GM23338 (cell line): Measurements from ENCODE around the gene GAL3ST1. TPM values are rescaled to one million over a fixed set of nuclear protein-coding genes. Genes with fewer than 3 reads are reported as not detected.

Source experiments
- ATAC-seq: fragments of 200-7000 bp; cut with Tn5 transposase; 3 replicates; pipeline ENCODE4 v1.9.1; 2020
- DNase-seq: peaks from one replicate; pipeline ENCODE4 v3.0.0-alpha.2; 2015; ENCODE audit warnings: low spot score
- H2AFZ ChIP-seq: fragments of 200-600 bp; sonication (generic); 2 replicates; pipeline ENCODE4 v1.8.0; 2016; ENCODE audit warnings: antibody characterized with exemption, mild to moderate bottlenecking, moderate library complexity
- H3F3A ChIP-seq: fragments of 200-600 bp; sonication (generic); replicated peaks from 2 replicates; pipeline ENCODE4 v1.8.0; 2017; ENCODE audit warnings: antibody characterized with exemption, mixed run types, low read depth
- H3K27ac ChIP-seq: fragments of 200-600 bp; sonication (generic); 2 replicates; pipeline ENCODE4 v1.6.1; 2016; ENCODE audit warnings: low read depth
- H3K27me3 ChIP-seq: fragments of 200-600 bp; sonication (generic); 2 replicates; pipeline ENCODE4 v1.8.0; 2016; ENCODE audit warnings: mild to moderate bottlenecking, mixed run types, moderate library complexity; ENCODE audit not compliant: insufficient read depth
- H3K36me3 ChIP-seq: fragments of 200-600 bp; sonication (generic); 2 replicates; pipeline ENCODE4 v1.8.0; 2016; ENCODE audit warnings: mild to moderate bottlenecking; ENCODE audit not compliant: insufficient read depth
- H3K4me1 ChIP-seq: fragments of 200-600 bp; sonication (generic); 2 replicates; pipeline ENCODE4 v1.8.0; 2016; ENCODE audit warnings: mild to moderate bottlenecking, moderate library complexity; ENCODE audit not compliant: insufficient read depth
- H3K4me2 ChIP-seq: fragments of 200-600 bp; sonication (generic); 2 replicates; pipeline ENCODE4 v1.7.1; 2017; ENCODE audit warnings: mixed run types
- H3K4me3 ChIP-seq: fragments of 200-600 bp; sonication (generic); 2 replicates; pipeline ENCODE4 v1.6.1; 2016; ENCODE audit warnings: mixed run types
- H3K79me2 ChIP-seq: fragments of 200-600 bp; sonication (generic); replicated peaks from 2 replicates; pipeline ENCODE4 v1.8.0; 2017; ENCODE audit warnings: mild to moderate bottlenecking; ENCODE audit not compliant: insufficient read depth
- H3K9me2 ChIP-seq: fragments of 200-600 bp; sonication (generic); 2 replicates; pipeline ENCODE4 v1.8.0; 2017; ENCODE audit not compliant: insufficient read depth
- H4K20me1 ChIP-seq: fragments of 200-600 bp; sonication (generic); replicated peaks from 2 replicates; pipeline ENCODE4 v1.8.0; 2017; ENCODE audit warnings: mild to moderate bottlenecking; ENCODE audit not compliant: insufficient read depth
- H3K27ac Mint-ChIP-seq: 2 replicates; pipeline ENCODE4 v1.8.0; 2020; ENCODE audit warnings: inconsistent platforms, mild to moderate bottlenecking, moderate library complexity, mixed read lengths
- H3K27me3 Mint-ChIP-seq: 3 replicates; pipeline ENCODE4 v1.8.0; 2022; ENCODE audit warnings: low read depth, mild to moderate bottlenecking, moderate library complexity, mixed read lengths, inconsistent platforms; ENCODE audit not compliant: insufficient read depth, poor library complexity
- H3K36me3 Mint-ChIP-seq: 3 replicates; pipeline ENCODE4 v1.8.0; 2021; ENCODE audit warnings: low read depth, mild to moderate bottlenecking, inconsistent platforms, moderate library complexity, mixed read lengths
- H3K4me1 Mint-ChIP-seq: 3 replicates; pipeline ENCODE4 v1.8.0; 2020; ENCODE audit warnings: mild to moderate bottlenecking, inconsistent platforms, mixed read lengths
- H3K4me3 Mint-ChIP-seq: 3 replicates; pipeline ENCODE4 v1.8.0; 2021; ENCODE audit warnings: moderate library complexity, mild to moderate bottlenecking, inconsistent platforms, mixed read lengths
- H3K9me3 Mint-ChIP-seq: 3 replicates; pipeline ENCODE4 v1.8.0; 2020; ENCODE audit warnings: moderate library complexity, mild to moderate bottlenecking, inconsistent platforms, mixed read lengths
- CREB1 ChIP-seq: fragments of 250-450 bp; sonication (Bioruptor Pico); IDR thresholded peaks from 2 replicates; pipeline ENCODE4 v1.5.0; 2020; ENCODE audit warnings: low read depth, mild to moderate bottlenecking, moderate library complexity
- EZH2 ChIP-seq: fragments of 200-600 bp; sonication (generic); IDR thresholded peaks from one replicate; pipeline ENCODE4 v1.8.0; 2017; ENCODE audit warnings: antibody characterized with exemption, mild to moderate bottlenecking, low read depth; ENCODE audit not compliant: unreplicated experiment
- EZH2phosphoT487 ChIP-seq: fragments of 200-600 bp; sonication (generic); IDR thresholded peaks from one replicate; pipeline ENCODE4 v1.8.1; 2018; ENCODE audit warnings: antibody characterized with exemption; ENCODE audit not compliant: unreplicated experiment
- JUNB ChIP-seq: IDR thresholded peaks from one replicate; pipeline ENCODE4 v1.6.1; 2016; ENCODE audit warnings: antibody characterized with exemption; ENCODE audit not compliant: unreplicated experiment
- NANOG ChIP-seq: IDR thresholded peaks from 2 replicates; pipeline ENCODE4 v1.6.1; 2016; ENCODE audit warnings: antibody characterized with exemption, borderline replicate concordance
- POLR2AphosphoS5 ChIP-seq: IDR thresholded peaks from 2 replicates; pipeline ENCODE4 v1.6.1; 2016; ENCODE audit warnings: antibody characterized with exemption, low read depth
- REST ChIP-seq: IDR thresholded peaks from one replicate; pipeline ENCODE4 v1.6.1; 2018; ENCODE audit warnings: antibody characterized with exemption; ENCODE audit not compliant: unreplicated experiment
- STAT1 ChIP-seq: IDR thresholded peaks from one replicate; pipeline ENCODE4 v1.6.1; 2016; ENCODE audit warnings: antibody characterized with exemption; ENCODE audit not compliant: unreplicated experiment
- ZNF114 ChIP-seq: fragments of 250-450 bp; sonication (Bioruptor Pico); IDR thresholded peaks from 2 replicates; pipeline ENCODE4 v1.5.0; 2020; ENCODE audit warnings: mild to moderate bottlenecking, moderate library complexity
- ZNF331 ChIP-seq: fragments of 250-450 bp; sonication (Bioruptor Pico); IDR thresholded peaks from 2 replicates; pipeline ENCODE4 v1.5.0; 2020; ENCODE audit warnings: low read depth, mild to moderate bottlenecking, moderate library complexity
- ZNF462 ChIP-seq: fragments of 250-450 bp; sonication (Bioruptor Pico); IDR thresholded peaks from 2 replicates; pipeline ENCODE4 v1.5.0; 2020; ENCODE audit warnings: mild to moderate bottlenecking, moderate library complexity
- polyA plus RNA-seq: library from polyadenylated mRNA; unstranded; fragments of >200 nt; fragmentation: Nextera tagmentation; extraction: Ambion mirVana; gene quantifications from 2 replicates; pipeline ENCODE4 v1.2.1, GENCODE V29; 2016
- total RNA-seq: library from RNA; depleted of rRNA; stranded (reverse); fragments of >200 nt; shearing (Covaris generic); gene quantifications from 2 replicates; pipeline ENCODE4 v1.2.3, GENCODE V29; 2014
- TF ChIP-seq, protein P1 (sequence below): IDR thresholded peaks from 2 replicates; pipeline ENCODE4 v1.6.1; 2016; ENCODE audit warnings: antibody characterized with exemption

GAL3ST1 gene
- total and polyA plus RNA-seq, 2 experiments from 2014 or later = 8.2 to 13.3 TPM

DNA sequence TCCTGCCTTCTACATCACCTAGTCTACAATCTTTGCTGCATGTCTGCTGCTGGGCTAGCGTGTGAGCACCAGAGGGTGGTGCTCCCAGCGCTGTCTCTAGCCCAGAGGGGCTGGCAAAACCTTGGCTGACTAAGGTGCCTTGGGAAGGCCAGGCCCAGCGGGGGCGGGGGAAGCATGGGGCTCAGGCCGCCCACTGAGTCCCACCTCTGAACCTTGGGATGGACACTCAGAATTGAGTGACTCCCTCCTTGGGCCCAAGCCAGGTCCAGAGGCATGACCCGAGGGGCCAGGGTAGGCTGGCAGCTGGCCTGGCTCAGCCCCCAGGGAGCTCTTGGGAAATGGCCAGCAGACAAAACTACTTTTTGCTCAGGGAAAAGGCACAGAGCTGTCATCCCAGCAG lies 7.6 kb upstream of the GAL3ST1 start (continued):
- TF ChIP-seq, protein P1, sequence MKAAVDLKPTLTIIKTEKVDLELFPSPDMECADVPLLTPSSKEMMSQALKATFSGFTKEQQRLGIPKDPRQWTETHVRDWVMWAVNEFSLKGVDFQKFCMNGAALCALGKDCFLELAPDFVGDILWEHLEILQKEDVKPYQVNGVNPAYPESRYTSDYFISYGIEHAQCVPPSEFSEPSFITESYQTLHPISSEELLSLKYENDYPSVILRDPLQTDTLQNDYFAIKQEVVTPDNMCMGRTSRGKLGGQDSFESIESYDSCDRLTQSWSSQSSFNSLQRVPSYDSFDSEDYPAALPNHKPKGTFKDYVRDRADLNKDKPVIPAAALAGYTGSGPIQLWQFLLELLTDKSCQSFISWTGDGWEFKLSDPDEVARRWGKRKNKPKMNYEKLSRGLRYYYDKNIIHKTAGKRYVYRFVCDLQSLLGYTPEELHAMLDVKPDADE = no peak
- no peak for TF ChIP-seq ZNF331 (CRISPR knock-in tag)
- no peak for TF ChIP-seq EZH2
- no peak for TF ChIP-seq POLR2AphosphoS5
- no peak for TF ChIP-seq JUNB
- TF ChIP-seq STAT1 = no peak
- TF ChIP-seq ZNF114 (CRISPR knock-in tag) = no peak
- TF ChIP-seq EZH2phosphoT487 = no peak

DNA sequence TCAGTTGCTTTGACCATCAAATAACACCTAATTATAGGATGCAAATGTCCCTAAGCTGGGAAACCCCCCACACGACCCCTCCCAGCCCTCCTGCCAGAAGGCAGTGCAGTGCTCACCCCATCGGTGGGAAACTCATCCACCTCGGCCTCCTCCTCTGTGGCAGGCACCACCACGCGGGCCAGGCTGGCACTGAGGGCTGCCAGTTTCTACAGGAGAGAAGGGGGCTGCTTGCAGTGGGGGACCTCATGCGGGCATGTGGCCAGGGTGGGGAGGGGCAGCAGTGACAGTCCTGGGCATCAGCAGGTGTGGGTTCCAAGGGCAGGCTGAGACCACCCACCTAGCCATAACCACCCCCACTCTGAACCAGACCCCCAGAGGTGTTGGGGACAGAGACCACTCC lies 6.4 kb upstream of the GAL3ST1 start:
- Histone ChIP-seq H4K20me1 (no peaks in the 10 kb centered on the region; the same call in 1 of the 2 replicates), H3K9me2 (no peaks in the 10 kb centered on the region), H3K27me3 (no peaks in the 10 kb centered on the region), H3K36me3 (peaks cover 23% of the 10 kb centered on the region), H3K79me2 (no peaks in the 10 kb centered on the region), H3K4me3 (no peak overlapping the region), H3F3A (no peaks in the 10 kb centered on the region; the same call in 1 of the 2 replicates), H3K27ac (no peak overlapping the region), H2AFZ (no peak overlapping the region), H3K4me1 (no peaks in the 10 kb centered on the region), H3K4me2 (no peak overlapping the region)
- Mint-ChIP-seq H3K27me3 (peaks cover 10% of the 10 kb centered on the region), H3K9me3 (no peaks in the 10 kb centered on the region), H3K4me3 (no peak overlapping the region), H3K27ac (no peak overlapping the region), H3K4me1 (no peaks in the 10 kb centered on the region; the same call in 2 of the 3 replicates), H3K36me3 (peaks cover 94% of the 10 kb centered on the region)
- no peak for DNase-seq
- no peak for ATAC-seq
- TF ChIP-seq ZNF462 (CRISPR knock-in tag) (no peak), CREB1 (CRISPR knock-in tag) (no peak), REST (no peak), EZH2 (no peak), STAT1 (no peak), EZH2phosphoT487 (no peak), ZNF114 (CRISPR knock-in tag) (no peak), ZNF331 (CRISPR knock-in tag) (no peak), NANOG (no peak)
- TF ChIP-seq, protein P1 = no peak
